WTC11 (cell line): ENCODE results near the gene ADARB2.

Source experiments
- CREM ChIP-seq: sonication (generic); formaldehyde crosslinking; IDR thresholded peaks from 2 replicates; pipeline ENCODE4 v1.8.1; 2022; ENCODE audit warnings: mild to moderate bottlenecking, missing genetic modification reagents, moderate library complexity
- MXD4 ChIP-seq: fragments of 250-450 bp; sonication (Bioruptor Pico); IDR thresholded peaks from 2 replicates; pipeline ENCODE4 v1.8.0; 2021; ENCODE audit warnings: mild to moderate bottlenecking, moderate library complexity, borderline replicate concordance
- NR3C1 ChIP-seq: sonication (generic); formaldehyde crosslinking; conservative IDR thresholded peaks from 2 replicates; pipeline ENCODE4 v1.8.1; 2023; ENCODE audit warnings: low read depth, mild to moderate bottlenecking, missing genetic modification reagents
- SP1 ChIP-seq: sonication (generic); formaldehyde crosslinking; conservative IDR thresholded peaks from 2 replicates; pipeline ENCODE4 v1.8.1; 2022; ENCODE audit warnings: missing genetic modification reagents
- ZNF138 ChIP-seq: sonication (generic); formaldehyde crosslinking; conservative IDR thresholded peaks from 2 replicates; pipeline ENCODE4 v1.8.1; 2022; ENCODE audit warnings: mild to moderate bottlenecking, moderate library complexity, missing genetic modification reagents
- TF ChIP-seq, protein P1 (sequence below): fragments of 200-600 bp; IDR thresholded peaks from 2 replicates; pipeline ENCODE4 v1.8.0; 2022; ENCODE audit warnings: antibody characterized with exemption
- TF ChIP-seq, protein P2 (sequence below): sonication (generic); formaldehyde crosslinking; IDR thresholded peaks from 2 replicates; pipeline ENCODE4 v1.8.1; 2023; ENCODE audit warnings: mild to moderate bottlenecking, missing genetic modification reagents
- TF ChIP-seq, protein P3 (sequence below): fragments of 250-450 bp; sonication (Bioruptor Pico); IDR thresholded peaks from 2 replicates; pipeline ENCODE4 v2.1.2; 2022; ENCODE audit warnings: mild to moderate bottlenecking, moderate library complexity
- TF ChIP-seq, protein P4 (sequence below): sonication (generic); formaldehyde crosslinking; IDR thresholded peaks from 2 replicates; pipeline ENCODE4 v1.8.0; 2022; ENCODE audit warnings: mild to moderate bottlenecking, missing genetic modification reagents

DNA sequence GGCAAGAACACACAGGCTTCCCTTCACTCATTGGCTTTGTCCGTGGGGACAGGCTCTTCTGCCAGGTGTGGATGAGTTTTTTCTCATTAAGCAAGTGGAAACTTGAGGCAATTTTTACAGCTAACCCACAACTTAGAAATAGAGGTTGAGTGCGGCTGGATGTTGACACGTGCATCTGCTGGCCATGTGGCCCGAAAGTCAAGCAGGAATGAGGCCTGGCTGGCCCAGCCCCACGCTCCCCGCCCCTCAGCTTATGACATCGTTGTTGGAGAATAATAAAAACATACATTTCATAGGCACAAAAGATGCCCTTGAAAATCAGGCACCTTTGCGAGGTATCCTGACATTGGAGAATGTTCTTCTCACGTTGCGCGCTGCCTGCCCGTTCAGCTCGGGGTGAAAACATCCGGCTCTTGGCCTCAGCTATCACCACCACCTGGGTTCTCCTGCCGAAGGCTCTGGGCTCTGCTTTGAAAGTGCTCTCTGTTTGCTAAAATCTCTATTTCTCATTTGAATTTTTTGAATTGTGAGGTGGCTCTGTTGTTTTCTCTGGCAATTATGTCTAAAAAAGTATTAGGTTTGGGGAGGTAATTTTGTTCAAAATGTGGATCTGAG lies 370.4 kb downstream of the ADARB2 start:
- TF ChIP-seq, protein P1, sequence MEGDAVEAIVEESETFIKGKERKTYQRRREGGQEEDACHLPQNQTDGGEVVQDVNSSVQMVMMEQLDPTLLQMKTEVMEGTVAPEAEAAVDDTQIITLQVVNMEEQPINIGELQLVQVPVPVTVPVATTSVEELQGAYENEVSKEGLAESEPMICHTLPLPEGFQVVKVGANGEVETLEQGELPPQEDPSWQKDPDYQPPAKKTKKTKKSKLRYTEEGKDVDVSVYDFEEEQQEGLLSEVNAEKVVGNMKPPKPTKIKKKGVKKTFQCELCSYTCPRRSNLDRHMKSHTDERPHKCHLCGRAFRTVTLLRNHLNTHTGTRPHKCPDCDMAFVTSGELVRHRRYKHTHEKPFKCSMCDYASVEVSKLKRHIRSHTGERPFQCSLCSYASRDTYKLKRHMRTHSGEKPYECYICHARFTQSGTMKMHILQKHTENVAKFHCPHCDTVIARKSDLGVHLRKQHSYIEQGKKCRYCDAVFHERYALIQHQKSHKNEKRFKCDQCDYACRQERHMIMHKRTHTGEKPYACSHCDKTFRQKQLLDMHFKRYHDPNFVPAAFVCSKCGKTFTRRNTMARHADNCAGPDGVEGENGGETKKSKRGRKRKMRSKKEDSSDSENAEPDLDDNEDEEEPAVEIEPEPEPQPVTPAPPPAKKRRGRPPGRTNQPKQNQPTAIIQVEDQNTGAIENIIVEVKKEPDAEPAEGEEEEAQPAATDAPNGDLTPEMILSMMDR, result no peak
- TF ChIP-seq ZNF138 (CRISPR knock-in tag) (no peak), SP1 (CRISPR knock-in tag) (no peak), CREM (CRISPR knock-in tag) (no peak), NR3C1 (CRISPR knock-in tag) (no peak), MXD4 (CRISPR knock-in tag) (no peak)
- TF ChIP-seq, protein P2, sequence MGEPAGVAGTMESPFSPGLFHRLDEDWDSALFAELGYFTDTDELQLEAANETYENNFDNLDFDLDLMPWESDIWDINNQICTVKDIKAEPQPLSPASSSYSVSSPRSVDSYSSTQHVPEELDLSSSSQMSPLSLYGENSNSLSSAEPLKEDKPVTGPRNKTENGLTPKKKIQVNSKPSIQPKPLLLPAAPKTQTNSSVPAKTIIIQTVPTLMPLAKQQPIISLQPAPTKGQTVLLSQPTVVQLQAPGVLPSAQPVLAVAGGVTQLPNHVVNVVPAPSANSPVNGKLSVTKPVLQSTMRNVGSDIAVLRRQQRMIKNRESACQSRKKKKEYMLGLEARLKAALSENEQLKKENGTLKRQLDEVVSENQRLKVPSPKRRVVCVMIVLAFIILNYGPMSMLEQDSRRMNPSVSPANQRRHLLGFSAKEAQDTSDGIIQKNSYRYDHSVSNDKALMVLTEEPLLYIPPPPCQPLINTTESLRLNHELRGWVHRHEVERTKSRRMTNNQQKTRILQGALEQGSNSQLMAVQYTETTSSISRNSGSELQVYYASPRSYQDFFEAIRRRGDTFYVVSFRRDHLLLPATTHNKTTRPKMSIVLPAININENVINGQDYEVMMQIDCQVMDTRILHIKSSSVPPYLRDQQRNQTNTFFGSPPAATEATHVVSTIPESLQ (CRISPR knock-in tag), result no peak
- TF ChIP-seq, protein P3, sequence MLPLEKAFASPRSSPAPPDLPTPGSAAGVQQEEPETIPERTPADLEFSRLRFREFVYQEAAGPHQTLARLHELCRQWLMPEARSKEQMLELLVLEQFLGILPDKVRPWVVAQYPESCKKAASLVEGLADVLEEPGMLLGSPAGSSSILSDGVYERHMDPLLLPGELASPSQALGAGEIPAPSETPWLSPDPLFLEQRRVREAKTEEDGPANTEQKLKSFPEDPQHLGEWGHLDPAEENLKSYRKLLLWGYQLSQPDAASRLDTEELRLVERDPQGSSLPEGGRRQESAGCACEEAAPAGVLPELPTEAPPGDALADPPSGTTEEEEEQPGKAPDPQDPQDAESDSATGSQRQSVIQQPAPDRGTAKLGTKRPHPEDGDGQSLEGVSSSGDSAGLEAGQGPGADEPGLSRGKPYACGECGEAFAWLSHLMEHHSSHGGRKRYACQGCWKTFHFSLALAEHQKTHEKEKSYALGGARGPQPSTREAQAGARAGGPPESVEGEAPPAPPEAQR (CRISPR knock-in tag), result no peak
- TF ChIP-seq, protein P4, sequence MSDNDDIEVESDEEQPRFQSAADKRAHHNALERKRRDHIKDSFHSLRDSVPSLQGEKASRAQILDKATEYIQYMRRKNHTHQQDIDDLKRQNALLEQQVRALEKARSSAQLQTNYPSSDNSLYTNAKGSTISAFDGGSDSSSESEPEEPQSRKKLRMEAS, result no peak
